Stimulated activated CD4-positive, alpha-beta T cell treated with anti-CD3 and anti-CD28 coated beads, Interleukin-1b, Interleukin-23, amount 100 ng/mL, for 1 hour (primary cell): ENCODE measurements around the gene NUP43.
"Not testable (repeated sequence)": the region's sequence is repeated elsewhere in the genome, so short reads cannot be mapped to it uniquely, and the experiment has no call there.

ENCODE experiments used
- DNase-seq, 2 donors: peaks; one replicate each; pipeline ENCODE4 v3.0.0-alpha.2; 2020; ENCODE audit warnings: low read depth in 2 of 2

The NUP43 gene

GRCh38 chr6:149749082-149749593 lies 2.8 kb upstream of the NUP43 start:
- DNase-seq, result not testable (repeated sequence)

DNA sequence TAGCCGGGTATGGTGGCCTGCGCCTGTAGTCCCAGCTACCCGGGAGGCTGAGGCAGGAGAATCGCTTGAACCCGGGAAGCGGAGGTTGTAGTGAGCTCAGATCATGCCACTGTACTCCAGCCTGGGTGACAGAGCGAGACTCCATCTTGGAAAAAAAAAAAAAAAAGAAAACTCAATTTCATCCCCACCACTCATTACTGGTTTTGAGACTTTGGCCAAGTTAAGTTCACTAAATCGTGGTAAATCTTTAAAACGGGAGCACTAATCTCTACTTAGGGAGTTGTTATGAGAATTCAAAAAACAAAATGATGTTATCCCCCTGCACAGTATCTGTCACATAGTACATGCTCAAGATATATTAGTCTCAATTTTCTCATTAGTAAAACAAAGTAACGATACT lies 1.1 kb downstream of the NUP43 start:
- not testable (repeated sequence) for DNase-seq

GRCh38 chr6:149734915-149735314 lies 11.4 kb downstream of the NUP43 start:
- no peak for DNase-seq

- DNase-seq, result no peak
Observed at GRCh38 chr6:149733089-149733720, 13.1 kb downstream of the NUP43 start.

- DNase-seq, result no peak
Observed at GRCh38 chr6:149729824-149730223, 16.5 kb downstream of the NUP43 start.

DNA sequence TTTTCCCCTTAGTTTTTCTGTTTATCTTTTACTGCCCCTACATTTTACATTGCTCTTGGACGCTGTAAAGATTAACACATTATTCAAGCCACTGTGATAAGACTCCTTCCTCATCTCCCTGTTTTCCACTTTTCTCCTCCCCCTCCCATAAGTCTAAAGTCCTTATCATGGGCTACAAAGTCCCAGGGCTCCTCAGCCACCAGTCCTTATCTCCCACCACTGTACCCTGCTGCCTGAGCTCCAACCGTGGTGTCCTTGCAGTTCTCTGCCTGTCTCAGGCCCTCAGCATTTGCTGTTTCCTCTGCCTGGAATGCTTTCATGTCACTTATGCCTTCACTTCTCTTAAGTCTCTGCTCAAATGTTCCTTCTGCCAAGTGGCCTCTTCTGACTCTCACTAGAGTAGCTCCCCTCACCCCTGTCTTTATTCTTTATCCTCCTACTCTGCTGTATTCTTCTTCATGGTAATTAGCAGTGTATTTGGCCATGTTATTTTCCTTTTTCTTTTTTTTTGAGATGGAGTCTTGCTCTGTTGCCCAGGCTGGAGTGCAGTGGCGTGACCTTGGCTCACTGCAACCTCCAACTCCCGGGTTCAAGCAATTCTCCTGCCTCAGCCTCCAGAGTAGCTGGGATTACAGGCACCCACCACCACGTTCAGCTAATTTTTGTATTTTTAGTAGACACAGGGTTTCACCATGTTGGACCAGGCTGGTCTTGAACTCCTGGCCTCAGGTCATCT lies 17.7 kb downstream of the NUP43 start:
- DNase-seq, result no peak

GRCh38 chr6:149727793-149728498 lies 18.4 kb downstream of the NUP43 start:
- DNase-seq, result no peak

DNA sequence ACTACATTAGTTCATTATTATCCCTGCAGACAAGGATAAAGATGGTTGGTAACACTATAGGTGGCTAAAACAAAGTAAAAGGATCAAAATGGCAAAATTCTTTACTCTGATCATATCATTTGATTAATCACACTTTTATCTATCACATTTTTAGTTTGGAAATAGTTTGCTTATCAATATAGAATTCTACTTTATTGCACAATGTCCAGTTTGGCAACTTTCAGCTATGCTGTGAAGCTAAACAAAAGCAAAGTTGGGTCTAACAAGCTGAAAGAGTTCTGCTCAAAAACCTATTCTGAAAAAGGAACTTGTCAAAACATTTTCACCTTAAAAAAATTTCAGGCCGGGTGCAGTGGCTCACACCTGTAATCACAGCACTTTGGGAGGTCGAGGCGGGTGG lies 20.5 kb downstream of the NUP43 start:
- no peak for DNase-seq

DNA sequence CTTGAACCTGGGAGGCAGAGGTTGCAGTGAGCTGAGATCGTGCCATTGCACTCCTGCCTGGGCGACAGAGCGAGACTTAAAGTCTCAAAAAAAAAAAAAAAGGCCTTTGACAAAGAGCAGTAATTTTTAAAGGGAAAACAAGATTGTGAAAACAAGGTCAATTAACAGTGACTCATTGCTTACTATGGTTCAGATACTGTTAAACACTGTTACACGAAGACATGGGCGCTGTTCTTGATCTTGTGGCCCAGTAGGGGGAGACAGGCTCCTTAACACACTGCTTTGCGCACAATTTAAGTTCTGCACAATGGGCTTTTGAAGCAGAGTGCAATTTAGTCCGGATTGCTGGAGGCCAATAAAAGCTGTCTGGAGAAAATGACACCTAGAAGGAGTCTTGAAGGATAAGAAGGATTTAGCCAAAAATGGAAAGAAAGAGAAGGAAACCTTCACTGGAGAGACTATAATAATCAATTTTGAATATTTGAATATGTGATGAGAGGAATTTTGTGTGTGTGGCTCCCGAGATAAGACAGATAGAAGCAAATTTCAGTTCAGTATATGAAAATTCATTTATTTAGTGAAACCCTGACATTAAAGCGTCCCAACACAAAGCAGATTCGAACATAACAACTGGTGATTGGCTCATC lies 22.4 kb downstream of the NUP43 start:
- peak in 1 of 2 donors; percentile 14 for DNase-seq

- DNase-seq, result no peak
Observed at GRCh38 chr6:149723262-149723661, 23.1 kb downstream of the NUP43 start.

- no peak for DNase-seq
Observed at GRCh38 chr6:149719531-149719930, 26.8 kb downstream of the NUP43 start.

GRCh38 chr6:149717588-149718458 lies 28.5 kb downstream of the NUP43 start, which contains the start of gene LATS1:
LATS1 (minus strand) TSS chr6:149718101; CDS start chr6:149702126, 15,975 bp downstream.
- DNase-seq, result peak; percentile 74 to 83

- no peak for DNase-seq
Observed at GRCh38 chr6:149717255-149717587, 29.1 kb downstream of the NUP43 start.

DNA sequence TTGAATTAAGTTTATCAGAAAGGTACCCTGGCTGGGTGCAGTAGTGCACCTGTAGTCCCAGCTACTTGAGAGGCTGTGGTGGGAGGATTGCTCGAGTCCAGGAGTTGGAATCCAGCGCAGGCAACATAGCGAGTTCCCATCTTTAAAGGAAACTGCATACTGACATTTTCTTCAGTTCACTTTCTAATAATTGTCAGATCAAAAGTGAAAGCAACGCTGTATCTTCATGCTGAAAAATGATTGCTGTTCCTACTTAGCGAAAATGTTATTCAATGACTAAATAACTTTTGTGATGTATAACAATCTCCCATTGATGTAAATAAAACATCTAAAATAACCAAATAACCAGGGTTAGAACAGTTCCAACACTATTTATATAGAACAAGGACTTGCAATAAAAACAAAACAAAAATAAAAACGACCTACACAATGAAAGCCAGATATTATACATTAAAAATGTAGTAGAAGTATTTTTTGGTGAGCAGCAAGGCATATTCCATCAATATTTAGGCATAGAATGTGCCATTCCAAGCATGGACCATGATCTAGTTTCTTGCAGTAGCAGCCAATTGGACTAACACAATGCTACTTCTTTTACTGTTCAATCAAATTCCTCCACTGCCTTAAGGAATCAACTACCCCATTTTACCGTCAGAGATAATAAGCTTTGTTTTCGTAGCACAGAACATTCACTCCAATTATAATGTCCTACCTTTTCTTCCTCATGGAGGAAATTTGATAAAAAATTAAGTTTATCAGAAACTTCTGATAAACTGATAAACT lies 30.0 kb downstream of the NUP43 start:
- DNase-seq, result no peak

- no peak for DNase-seq
Observed at GRCh38 chr6:149714442-149714841, 31.9 kb downstream of the NUP43 start.

DNA sequence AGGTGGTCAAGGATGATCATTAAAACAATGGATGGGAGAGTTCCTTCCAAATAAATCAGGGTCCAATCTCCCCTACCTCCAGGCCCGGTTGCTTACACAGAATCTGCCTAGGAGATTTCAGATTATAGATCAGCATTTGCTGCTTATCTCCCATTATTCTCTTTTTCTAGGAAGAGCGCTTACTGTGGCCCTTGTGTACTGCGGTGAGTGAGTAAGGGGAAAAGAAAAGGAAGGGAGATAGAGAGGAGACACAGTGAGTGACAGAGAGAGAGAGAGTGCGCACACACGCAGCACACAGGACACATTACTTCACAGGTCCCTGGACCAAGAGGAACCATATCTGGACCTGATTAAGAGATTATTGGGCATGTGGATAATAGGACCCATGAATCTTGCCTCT lies 34.6 kb downstream of the NUP43 start:
- no peak for DNase-seq

DNA sequence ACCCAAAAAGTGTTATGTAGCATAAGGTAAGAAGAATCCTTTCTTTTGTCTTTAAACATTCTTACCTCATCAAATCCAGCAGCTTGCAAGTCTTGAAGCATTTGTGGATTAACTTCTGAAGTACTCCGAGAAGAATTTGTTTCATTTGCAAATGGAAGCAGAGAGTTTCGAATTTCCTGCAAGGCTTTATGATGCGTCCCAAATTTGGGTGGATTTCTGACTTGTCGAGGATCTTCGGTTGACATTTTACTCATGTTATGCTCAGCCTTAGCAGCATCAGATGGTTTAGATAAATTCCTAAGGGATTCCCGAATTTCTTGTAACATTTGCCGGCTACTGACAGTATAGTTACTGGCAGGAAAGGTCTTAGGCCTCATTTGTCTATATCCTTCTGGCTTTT lies 44.6 kb downstream of the NUP43 start:
- no peak for DNase-seq

GRCh38 chr6:149699150-149699549 lies 47.2 kb downstream of the NUP43 start:
- no peak for DNase-seq

DNA sequence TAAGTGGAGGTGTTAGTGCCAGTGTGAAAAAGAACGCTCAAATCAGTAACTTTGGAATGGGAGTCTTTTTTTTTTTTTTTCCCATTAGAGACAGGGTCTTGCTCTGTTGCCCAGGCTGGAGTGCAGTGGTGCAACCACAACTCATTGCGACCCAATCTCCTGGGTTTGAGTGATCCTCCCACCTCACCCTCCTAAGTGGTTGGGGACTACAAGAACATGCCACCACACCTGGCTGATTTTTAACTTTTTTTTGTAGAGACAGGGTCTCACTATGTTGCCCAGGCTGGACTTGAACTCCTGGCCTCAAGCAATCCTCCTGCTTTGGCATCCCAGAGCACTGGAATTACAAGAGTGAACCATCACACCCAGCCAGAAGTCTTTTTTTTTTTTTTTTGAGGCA lies 48.2 kb downstream of the NUP43 start:
- no peak for DNase-seq

DNA sequence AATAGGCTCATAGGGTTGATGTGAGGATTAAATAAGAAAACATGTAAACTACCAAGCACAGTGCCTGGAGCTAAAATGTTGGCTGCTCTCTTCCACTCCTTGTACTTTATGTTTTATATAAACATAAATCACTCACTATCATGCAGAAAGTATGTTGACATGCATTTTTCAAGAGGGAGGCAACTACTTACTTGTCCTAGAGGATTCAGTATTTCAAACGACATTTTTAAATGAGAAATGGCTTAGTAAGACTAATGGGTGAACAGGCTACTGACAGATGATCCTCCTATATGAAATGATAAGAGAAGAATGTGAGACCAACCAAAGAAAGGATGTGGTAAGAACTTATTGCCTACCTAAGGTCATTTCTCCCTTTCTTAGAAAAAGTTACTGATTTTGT lies 49.4 kb downstream of the NUP43 start:
- DNase-seq, result no peak
